Measurements from ENCODE around the gene KMT5C.

- no peak for TF ChIP-seq CTCF (IDR thresholded peaks at IDR 0.05)
- TF ChIP-seq POLR2A (IDR thresholded peaks at IDR 0.05) = no peak
- no peak for TF ChIP-seq POLR2AphosphoS5 (IDR thresholded peaks at IDR 0.05)
- TF ChIP-seq EP300 (IDR thresholded peaks at IDR 0.05) = no peak
Observed at GRCh38 chr19:55360902-55361301, 21.2 kb downstream of the KMT5C start.

All from upper lobe of left lung (tissue), 4 donors.